Measurements from ENCODE around the gene BHLHE40.

The BHLHE40 gene

GRCh38 chr3:4999531-5000184 is 20.4 kb downstream of the BHLHE40 start:
- H3K27me3 ChIP-seq (ENCODE audit: insufficient read depth, low read depth): no peaks in the 10 kb centered on the region
- TF ChIP-seq, protein P1, sequence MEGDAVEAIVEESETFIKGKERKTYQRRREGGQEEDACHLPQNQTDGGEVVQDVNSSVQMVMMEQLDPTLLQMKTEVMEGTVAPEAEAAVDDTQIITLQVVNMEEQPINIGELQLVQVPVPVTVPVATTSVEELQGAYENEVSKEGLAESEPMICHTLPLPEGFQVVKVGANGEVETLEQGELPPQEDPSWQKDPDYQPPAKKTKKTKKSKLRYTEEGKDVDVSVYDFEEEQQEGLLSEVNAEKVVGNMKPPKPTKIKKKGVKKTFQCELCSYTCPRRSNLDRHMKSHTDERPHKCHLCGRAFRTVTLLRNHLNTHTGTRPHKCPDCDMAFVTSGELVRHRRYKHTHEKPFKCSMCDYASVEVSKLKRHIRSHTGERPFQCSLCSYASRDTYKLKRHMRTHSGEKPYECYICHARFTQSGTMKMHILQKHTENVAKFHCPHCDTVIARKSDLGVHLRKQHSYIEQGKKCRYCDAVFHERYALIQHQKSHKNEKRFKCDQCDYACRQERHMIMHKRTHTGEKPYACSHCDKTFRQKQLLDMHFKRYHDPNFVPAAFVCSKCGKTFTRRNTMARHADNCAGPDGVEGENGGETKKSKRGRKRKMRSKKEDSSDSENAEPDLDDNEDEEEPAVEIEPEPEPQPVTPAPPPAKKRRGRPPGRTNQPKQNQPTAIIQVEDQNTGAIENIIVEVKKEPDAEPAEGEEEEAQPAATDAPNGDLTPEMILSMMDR (conservative IDR thresholded peaks at IDR 0.05; ENCODE audit: low read depth, low read length): no peak
- no peaks in the 10 kb centered on the region for H4K20me1 ChIP-seq (ENCODE audit: insufficient read depth)
- no peaks in the 10 kb centered on the region for H3K79me2 ChIP-seq (ENCODE audit: insufficient read depth, low read depth)
- no peaks in the 10 kb centered on the region for H3K36me3 ChIP-seq (ENCODE audit: insufficient read depth)
- no peak overlapping the region for H3K4me3 ChIP-seq (IDR thresholded peaks at IDR 0.05; ENCODE audit: insufficient read depth, low read depth, low read length)
- no peaks in the 10 kb centered on the region for H3K4me1 ChIP-seq (ENCODE audit: low read depth, poor library complexity, severe bottlenecking)
- no peak overlapping the region for H3K4me2 ChIP-seq
- H3K9ac ChIP-seq: no peak overlapping the region
- no peak overlapping the region for H2AFZ ChIP-seq (ENCODE audit: low read depth)
- no peak overlapping the region for H3K27ac ChIP-seq

DNA sequence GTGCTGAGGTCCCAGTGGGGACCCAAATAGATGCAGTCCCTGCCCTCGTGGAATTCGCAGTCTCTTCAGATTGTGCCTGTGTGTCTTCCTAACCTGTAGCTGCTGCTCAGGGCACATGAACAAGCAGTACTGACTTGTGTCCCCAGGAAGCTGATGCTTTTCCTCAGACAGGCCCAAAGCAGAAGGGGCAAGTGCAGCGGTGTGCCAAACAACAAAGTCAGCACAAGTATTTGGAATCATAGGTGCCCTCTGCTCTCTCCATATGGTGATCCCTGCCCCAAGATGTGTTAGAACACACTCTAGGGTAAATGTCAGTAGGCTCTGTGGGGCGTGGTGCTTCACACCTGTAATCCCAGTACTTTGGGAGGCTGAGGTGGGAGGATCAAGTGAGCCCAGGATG is 21.9 kb downstream of the BHLHE40 start:
- Histone ChIP-seq H3K27ac (no peak overlapping the region), H3K79me2 (ENCODE audit: insufficient read depth, low read depth) (no peaks in the 10 kb centered on the region), H3K4me1 (ENCODE audit: low read depth, poor library complexity, severe bottlenecking) (no peaks in the 10 kb centered on the region), H3K9ac (no peak overlapping the region), H4K20me1 (ENCODE audit: insufficient read depth) (no peaks in the 10 kb centered on the region), H3K27me3 (ENCODE audit: insufficient read depth, low read depth) (no peaks in the 10 kb centered on the region), H3K4me3 (IDR thresholded peaks at IDR 0.05; ENCODE audit: insufficient read depth, low read depth, low read length) (no peak overlapping the region), H3K4me2 (no peak overlapping the region), H3K36me3 (ENCODE audit: insufficient read depth) (no peaks in the 10 kb centered on the region), H2AFZ (ENCODE audit: low read depth) (no peak overlapping the region)
- TF ChIP-seq, protein P1 (conservative IDR thresholded peaks at IDR 0.05; ENCODE audit: low read depth, low read length): no peak

DNA sequence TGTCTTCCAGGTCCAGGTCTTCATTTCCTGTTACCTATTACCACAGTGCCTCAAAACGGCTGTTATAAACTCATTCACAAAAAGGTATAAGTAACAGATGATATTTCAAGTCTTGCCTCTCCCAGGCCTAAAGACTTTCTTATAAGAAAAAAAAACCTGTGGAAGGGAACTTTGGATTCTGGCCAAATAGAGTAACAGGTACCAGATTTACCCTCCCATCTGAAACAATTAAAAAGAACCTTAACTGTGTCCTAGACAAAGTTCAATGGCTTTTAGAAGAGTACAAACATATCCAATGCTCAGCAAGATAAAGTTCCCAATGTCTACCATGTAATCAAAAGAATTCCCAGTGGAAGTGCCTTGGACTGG is 22.6 kb downstream of the BHLHE40 start:
- no peak overlapping the region for H3K4me2 ChIP-seq

GRCh38 chr3:5002174-5002870 is 23.1 kb downstream of the BHLHE40 start:
- TF ChIP-seq, protein P1 (conservative IDR thresholded peaks at IDR 0.05; ENCODE audit: low read depth, low read length): no peak
- no peaks in the 10 kb centered on the region for H3K27me3 ChIP-seq (ENCODE audit: insufficient read depth, low read depth)
- no peak overlapping the region for H3K4me2 ChIP-seq
- no peak overlapping the region for H2AFZ ChIP-seq (ENCODE audit: low read depth)
- no peak overlapping the region for H3K4me3 ChIP-seq (IDR thresholded peaks at IDR 0.05; ENCODE audit: insufficient read depth, low read depth, low read length)
- no peaks in the 10 kb centered on the region for H3K79me2 ChIP-seq (ENCODE audit: insufficient read depth, low read depth)
- no peak overlapping the region for H3K9ac ChIP-seq
- H4K20me1 ChIP-seq (ENCODE audit: insufficient read depth): no peaks in the 10 kb centered on the region
- H3K4me1 ChIP-seq (ENCODE audit: low read depth, poor library complexity, severe bottlenecking): no peaks in the 10 kb centered on the region
- H3K36me3 ChIP-seq (ENCODE audit: insufficient read depth): no peaks in the 10 kb centered on the region
- no peak overlapping the region for H3K27ac ChIP-seq

More for the DNA sequence above, 22.6 kb downstream of the BHLHE40 start:
- H3K9ac ChIP-seq: no peak overlapping the region
- H3K27me3 ChIP-seq (ENCODE audit: insufficient read depth, low read depth): no peaks in the 10 kb centered on the region
- TF ChIP-seq, protein P1 (conservative IDR thresholded peaks at IDR 0.05; ENCODE audit: low read depth, low read length): no peak
- H3K27ac ChIP-seq: no peak overlapping the region
- H3K36me3 ChIP-seq (ENCODE audit: insufficient read depth): no peaks in the 10 kb centered on the region
- no peak overlapping the region for H3K4me3 ChIP-seq (IDR thresholded peaks at IDR 0.05; ENCODE audit: insufficient read depth, low read depth, low read length)
- H3K4me1 ChIP-seq (ENCODE audit: low read depth, poor library complexity, severe bottlenecking): no peaks in the 10 kb centered on the region
- no peaks in the 10 kb centered on the region for H3K79me2 ChIP-seq (ENCODE audit: insufficient read depth, low read depth)
- no peak overlapping the region for H2AFZ ChIP-seq (ENCODE audit: low read depth)
- no peaks in the 10 kb centered on the region for H4K20me1 ChIP-seq (ENCODE audit: insufficient read depth)

Data from KMS-11 (cell line).